ENCODE data around the gene TTC23. TPM values are rescaled to one million over a fixed set of nuclear protein-coding genes. Genes with fewer than 3 reads are reported as not detected.

The TTC23 gene
- polyA plus RNA-seq, 1 donor (not counting 4 experiments of a cell fraction or from before 2014, with no cell fraction given): 6.7 TPM

GRCh38 chr15:99180086-99180963 is 69.1 kb downstream of the TTC23 start:
- FAIRE-seq (no peak), DNase-seq (ENCODE audit: low read depth, low spot score) (no peak)
- no peak overlapping the region for H2AFZ ChIP-seq (ENCODE audit: control insufficient read depth, low read length)
- H3K4me1 ChIP-seq (ENCODE audit: control insufficient read depth, extremely low read depth, insufficient read depth, low read length): no peaks in the 10 kb centered on the region
- H3K27me3 ChIP-seq (ENCODE audit: control insufficient read depth, extremely low read depth, insufficient read depth, low read length): no peaks in the 10 kb centered on the region
- H3K9me1 ChIP-seq (ENCODE audit: control insufficient read depth, extremely low read depth, insufficient read depth, low read length): no peaks in the 10 kb centered on the region
- H3K36me3 ChIP-seq (ENCODE audit: control insufficient read depth in 2 of 2, extremely low read depth in 1 of 2, insufficient read depth in 2 of 2, low read length in 2 of 2): peaks cover 0 to 6% of the 10 kb centered on the region in 2 experiments
- no peak overlapping the region for H3K4me2 ChIP-seq (ENCODE audit: control insufficient read depth, extremely low read depth, insufficient read depth, low read depth, low read length)
- H4K20me1 ChIP-seq (ENCODE audit: control insufficient read depth, extremely low read depth, insufficient read depth, low read length): no peaks in the 10 kb centered on the region
- H3K4me3 ChIP-seq (ENCODE audit: control insufficient read depth in 2 of 3, extremely low read depth in 1 of 3, insufficient read depth in 2 of 3, low read depth in 1 of 3, low read length in 3 of 3): no peak overlapping the region
- no peaks in the 10 kb centered on the region for H3K9me3 ChIP-seq (ENCODE audit: control insufficient read depth, low read depth, low read length)
- TF ChIP-seq CTCF (optimal IDR thresholded peaks at IDR 0.05 in 1 of 3, IDR thresholded peaks at IDR 0.05 in 1 of 3, conservative IDR thresholded peaks at IDR 0.05 in 1 of 3; ENCODE audit: extremely low read depth in 1 of 3, insufficient read depth in 2 of 3, low read length in 3 of 3): no peak
- TF ChIP-seq EZH2 (IDR thresholded peaks at IDR 0.05; ENCODE audit: low read length): no peak
- no peaks in the 10 kb centered on the region for H3K79me2 ChIP-seq (ENCODE audit: control insufficient read depth, insufficient read depth, low read length)
- no peak overlapping the region for H3K27ac ChIP-seq (ENCODE audit: control insufficient read depth, insufficient read depth, low read length)
- dilution Hi-C loops (cut with MboI; ENCODE audit: extremely low pct_ligation_motif_present, low sequenced_read_pairs): no loop called here
- no peak overlapping the region for H3K9ac ChIP-seq (ENCODE audit: control insufficient read depth, extremely low read depth, insufficient read depth, low read length)

- H3K27ac ChIP-seq (ENCODE audit: control insufficient read depth, insufficient read depth, low read length): peak overlapping the region; percentile 53
- no peaks in the 10 kb centered on the region for H3K4me1 ChIP-seq (ENCODE audit: control insufficient read depth, extremely low read depth, insufficient read depth, low read length)
- no peak for TF ChIP-seq CTCF (optimal IDR thresholded peaks at IDR 0.05 in 1 of 3, IDR thresholded peaks at IDR 0.05 in 1 of 3, conservative IDR thresholded peaks at IDR 0.05 in 1 of 3; ENCODE audit: extremely low read depth in 1 of 3, insufficient read depth in 2 of 3, low read length in 3 of 3)
- no peaks in the 10 kb centered on the region for H3K9me1 ChIP-seq (ENCODE audit: control insufficient read depth, extremely low read depth, insufficient read depth, low read length)
- no peaks in the 10 kb centered on the region for H3K27me3 ChIP-seq (ENCODE audit: control insufficient read depth, extremely low read depth, insufficient read depth, low read length)
- H2AFZ ChIP-seq (ENCODE audit: control insufficient read depth, low read length): no peak overlapping the region
- DNase-seq (ENCODE audit: low read depth, low spot score) (no peak), FAIRE-seq (peak; percentile 51)
- H3K79me2 ChIP-seq (ENCODE audit: control insufficient read depth, insufficient read depth, low read length): no peaks in the 10 kb centered on the region
- no peak overlapping the region for H3K9ac ChIP-seq (ENCODE audit: control insufficient read depth, extremely low read depth, insufficient read depth, low read length)
- dilution Hi-C loops (cut with MboI; ENCODE audit: extremely low pct_ligation_motif_present, low sequenced_read_pairs): no loop called here
- no peaks in the 10 kb centered on the region for H3K9me3 ChIP-seq (ENCODE audit: control insufficient read depth, low read depth, low read length)
- peaks cover 5% of the 10 kb centered on the region in 2 experiments for H3K36me3 ChIP-seq (ENCODE audit: control insufficient read depth in 2 of 2, extremely low read depth in 1 of 2, insufficient read depth in 2 of 2, low read length in 2 of 2)
- H3K4me3 ChIP-seq (ENCODE audit: control insufficient read depth in 2 of 3, extremely low read depth in 1 of 3, insufficient read depth in 2 of 3, low read depth in 1 of 3, low read length in 3 of 3): no peak overlapping the region
- no peaks in the 10 kb centered on the region for H4K20me1 ChIP-seq (ENCODE audit: control insufficient read depth, extremely low read depth, insufficient read depth, low read length)
- no peak overlapping the region for H3K4me2 ChIP-seq (ENCODE audit: control insufficient read depth, extremely low read depth, insufficient read depth, low read depth, low read length)
These were observed 71.7 kb downstream of the TTC23 start for GRCh38 chr15:99177679-99178078.
